Lung (tissue), 16 donors: Measurements from ENCODE around the gene CYP3A5. TPM values are rescaled to one million over a fixed set of nuclear protein-coding genes. Genes with fewer than 3 reads are reported as not detected.
A peak's percentile ranks its signal among the peaks of the same experiment; 100 is the strongest.
"Not testable (repeated sequence)": the region's sequence is repeated elsewhere in the genome, so short reads cannot be mapped to it uniquely, and the experiment has no call there.

Source experiments
- ATAC-seq: fragments of 200-7000 bp; cut with Tn5 transposase; one replicate; pipeline ENCODE4 v1.9.1; 2020; ENCODE audit warnings: moderate number of reproducible peaks; ENCODE audit not compliant: insufficient read depth, low FRiP score
- DNase-seq, 3 donors: peaks; one replicate each; pipeline ENCODE4 v3.0.0-alpha.2; 2013 to 2017
- H3K27ac ChIP-seq, 2 donors: one replicate each; pipeline ENCODE4 v1.5.1; 2013; ENCODE audit warnings: mild to moderate bottlenecking in 2 of 2, moderate library complexity in 2 of 2, control low read depth in 1 of 2, inconsistent platforms in 1 of 2, low read depth in 1 of 2, low read length in 1 of 2
- H3K27me3 ChIP-seq, 3 donors: one replicate each; pipeline ENCODE4 v1.5.1; 2013; ENCODE audit warnings: low read length in 2 of 3; ENCODE audit not compliant: control insufficient read depth in 3 of 3, insufficient read depth in 3 of 3
- H3K36me3 ChIP-seq, 4 donors: one replicate each; pipeline ENCODE4 v1.5.1; 2013; ENCODE audit warnings: low read length in 4 of 4, mild to moderate bottlenecking in 1 of 4, moderate library complexity in 1 of 4; ENCODE audit not compliant: control insufficient read depth in 4 of 4, insufficient read depth in 4 of 4
- H3K4me1 ChIP-seq, 5 donors: one replicate each; pipeline ENCODE4 v1.5.1; 2013; ENCODE audit warnings: low read length in 5 of 5, mild to moderate bottlenecking in 2 of 5, moderate library complexity in 1 of 5; ENCODE audit not compliant: control insufficient read depth in 5 of 5, insufficient read depth in 5 of 5
- H3K4me3 ChIP-seq: one replicate; pipeline ENCODE4 v1.5.1; 2013; ENCODE audit warnings: mild to moderate bottlenecking, control low read depth, moderate library complexity
- H3K9ac ChIP-seq, 2 donors: one replicate each; pipeline ENCODE4 v1.5.1; 2013; ENCODE audit warnings: low read length in 2 of 2, control low read depth in 1 of 2; ENCODE audit not compliant: insufficient read depth in 1 of 2
- H3K9me3 ChIP-seq, 4 donors: one replicate each; pipeline ENCODE4 v1.5.1; 2013; ENCODE audit warnings: low read length in 3 of 4, mild to moderate bottlenecking in 1 of 4, moderate library complexity in 1 of 4; ENCODE audit not compliant: control insufficient read depth in 4 of 4, insufficient read depth in 3 of 4
- WGBS, 2 donors: extraction: QIAGEN DNeasy Blood & Tissue Kit; methylation state at CpG; one replicate each; pipeline ENCODE4 v1.1.7; 2013; 5-methylcytosine and 5-hydroxymethylcytosine counted together
- long read RNA-seq, 5 donors: transcript quantifications; one replicate each; lab custom pipeline, GENCODE V29; 2026
- polyA plus RNA-seq, 2 donors: library from polyadenylated mRNA; stranded (reverse); fragments of 200-250 nt; gene quantifications; one replicate each; pipeline ENCODE4 v1.2.1, GENCODE V29; 2013
- total RNA-seq, 2 donors: library from RNA; depleted of rRNA in 1 of 2; stranded (reverse); fragments of >200 nt in 1 of 2; gene quantifications; one replicate each; pipeline ENCODE4 v1.2.1, GENCODE V29; 2014 to 2021
- TF ChIP-seq, protein P1 (sequence below): IDR thresholded peaks from 2 replicates; pipeline ENCODE4 v1.5.1; 2012; ENCODE audit warnings: mild to moderate bottlenecking; ENCODE audit errors: control extremely low read depth, extremely low read depth
- donor health status: control.
- donor health status: control.
- donor health status: Bipolar disorder and iron deficiency.
- donor health status: healthy.
- donor health status: DM: yes; HTN: yes; CAD: no.

The CYP3A5 gene
- total RNA-seq (10 to 100 TPM; 11.0 to 26.3 TPM), polyA plus RNA-seq (10 to 100 TPM in 1 of 2 donors, 1 to 10 TPM in 1; 2.2 to 10.8 TPM)
- long read RNA-seq, donor 1, partial matches to known transcripts: 0 of 4 reads
- long read RNA-seq, donor 1, other reads (novel, unspliced or antisense): 0 of 4 reads
- long read RNA-seq, donor 2, partial matches to known transcripts: 0 of 1 reads
- long read RNA-seq, donor 2, other reads (novel, unspliced or antisense): 0 of 1 reads
- long read RNA-seq, donor 3, partial matches to known transcripts: 0 of 2 reads
- long read RNA-seq, donor 3, other reads (novel, unspliced or antisense): 0 of 2 reads
- long read RNA-seq, donor 4, partial matches to known transcripts: 0 of 2 reads
- long read RNA-seq, donor 4, other reads (novel, unspliced or antisense): 0 of 2 reads
- long read RNA-seq, donor 5, partial matches to known transcripts: 0 of 5 reads
- long read RNA-seq, donor 5, other reads (novel, unspliced or antisense): 0 of 5 reads

- 51 to 81% methylated on average over 10 of the region's 10 CpGs for WGBS, 2 donors
- H3K4me3 ChIP-seq: peak within 1 kb of the TSS; percentile 39
- peaks cover 0 to 13% (median 3%) of the 10 kb centered on the region in 4 donors for H3K36me3 ChIP-seq
- no peaks in the 10 kb centered on the region for H3K27me3 ChIP-seq
- H3K9me3 ChIP-seq: peaks cover 0 to 4% (median 3%) of the 10 kb centered on the region in 4 donors
- H3K4me1 ChIP-seq: peaks cover 0 to 23% (median 3%) of the 10 kb centered on the region in 5 donors
- TF ChIP-seq, protein P1, sequence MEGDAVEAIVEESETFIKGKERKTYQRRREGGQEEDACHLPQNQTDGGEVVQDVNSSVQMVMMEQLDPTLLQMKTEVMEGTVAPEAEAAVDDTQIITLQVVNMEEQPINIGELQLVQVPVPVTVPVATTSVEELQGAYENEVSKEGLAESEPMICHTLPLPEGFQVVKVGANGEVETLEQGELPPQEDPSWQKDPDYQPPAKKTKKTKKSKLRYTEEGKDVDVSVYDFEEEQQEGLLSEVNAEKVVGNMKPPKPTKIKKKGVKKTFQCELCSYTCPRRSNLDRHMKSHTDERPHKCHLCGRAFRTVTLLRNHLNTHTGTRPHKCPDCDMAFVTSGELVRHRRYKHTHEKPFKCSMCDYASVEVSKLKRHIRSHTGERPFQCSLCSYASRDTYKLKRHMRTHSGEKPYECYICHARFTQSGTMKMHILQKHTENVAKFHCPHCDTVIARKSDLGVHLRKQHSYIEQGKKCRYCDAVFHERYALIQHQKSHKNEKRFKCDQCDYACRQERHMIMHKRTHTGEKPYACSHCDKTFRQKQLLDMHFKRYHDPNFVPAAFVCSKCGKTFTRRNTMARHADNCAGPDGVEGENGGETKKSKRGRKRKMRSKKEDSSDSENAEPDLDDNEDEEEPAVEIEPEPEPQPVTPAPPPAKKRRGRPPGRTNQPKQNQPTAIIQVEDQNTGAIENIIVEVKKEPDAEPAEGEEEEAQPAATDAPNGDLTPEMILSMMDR: no peak
- peak within 1 kb of the TSS; percentile 37 to 57 for H3K9ac ChIP-seq
- H3K27ac ChIP-seq: peak within 1 kb of the TSS in 1 of 2 donors; percentile 40
- peak; percentile 73 to 95 (median 90) for DNase-seq
- ATAC-seq: peak; percentile 36
These were observed at the start of gene CYP3A5 for GRCh38 chr7:99679400-99680191. TSS of gene CYP3A5 (minus strand) at chr7:99679996. CDS start at chr7:99679896, 100 bp downstream.

DNA sequence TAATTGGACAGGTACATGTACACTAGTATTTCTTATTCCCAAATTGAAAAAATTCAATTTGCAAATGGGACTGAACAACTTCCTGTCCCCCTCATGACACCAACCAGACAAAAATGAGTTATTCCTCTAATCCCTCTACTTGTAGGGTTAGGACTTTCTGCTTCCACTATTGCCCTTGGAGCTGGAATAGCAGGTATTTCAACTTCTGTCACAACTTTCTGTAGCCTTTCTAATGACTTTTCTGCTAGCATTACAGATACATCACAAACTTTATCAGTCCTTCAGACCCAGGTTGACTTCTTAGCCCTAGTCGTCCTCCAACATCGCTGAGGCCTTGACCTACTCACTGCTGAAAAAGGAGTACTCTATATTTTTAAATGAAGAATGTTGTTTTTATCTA lies 48.8 kb upstream of the CYP3A5 start:
- DNase-seq: peak in 1 of 3 donors; percentile 26
- no peaks in the 10 kb centered on the region for H3K36me3 ChIP-seq
- no peak overlapping the region for H3K9ac ChIP-seq
- no peaks in the 10 kb centered on the region for H3K9me3 ChIP-seq
- H3K27me3 ChIP-seq: no peaks in the 10 kb centered on the region
- ATAC-seq: no peak
- H3K27ac ChIP-seq: no peak overlapping the region
- 84 to 92% methylated on average over 2 of the region's 2 CpGs for WGBS, 2 donors
- H3K4me3 ChIP-seq: no peak overlapping the region
- peaks cover 0 to 10% (median 6%) of the 10 kb centered on the region in 5 donors for H3K4me1 ChIP-seq
- TF ChIP-seq, protein P1: no peak

DNA sequence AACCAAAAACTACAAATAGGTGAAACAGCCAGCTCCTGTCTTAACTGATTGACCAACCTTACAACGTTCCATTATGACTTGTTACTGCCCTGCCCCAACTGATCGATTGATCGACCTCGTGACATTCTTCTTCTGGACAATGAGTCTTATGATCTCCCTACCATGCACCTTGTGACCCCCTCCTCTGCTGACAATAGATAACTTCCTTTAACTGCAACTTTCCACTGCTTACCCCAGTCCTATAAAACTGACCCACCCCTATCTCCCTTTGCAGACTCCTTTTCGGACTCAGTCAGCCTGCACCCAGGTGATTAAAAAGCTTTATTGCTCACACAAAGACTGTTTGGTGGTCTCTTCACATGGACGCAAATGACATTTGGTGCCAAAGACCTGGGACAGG lies 43.4 kb upstream of the CYP3A5 start:
- not testable (repeated sequence) for H3K27me3 ChIP-seq, ATAC-seq, H3K9me3 ChIP-seq, H3K27ac ChIP-seq, H3K9ac ChIP-seq, H3K4me3 ChIP-seq, DNase-seq, H3K36me3 ChIP-seq
- WGBS, 2 donors: 88 to 93% methylated on average over 6 of the region's 6 CpGs
- H3K4me1 ChIP-seq: peaks cover 0 to 31% (median 2%) of the 10 kb centered on the region in 5 donors
